CD14-positive monocyte (primary cell): ENCODE measurements around the gene PKHD1. TPM values are rescaled to one million over a fixed set of nuclear protein-coding genes. Genes with fewer than 3 reads are reported as not detected.

Source experiments
- DNase-seq, 3 donors: peaks; one replicate each; pipeline ENCODE4 v3.0.0-alpha.2; 2011 to 2022
- H2AFZ ChIP-seq: 2 replicates; pipeline ENCODE4 v1.6.0; 2012; ENCODE audit warnings: mild to moderate bottlenecking, low read depth, low read length, inconsistent platforms; ENCODE audit not compliant: insufficient read depth, poor library complexity, severe bottlenecking
- H3K27ac ChIP-seq, 2 donors: 1 replicate in 1 of 2; 2 replicates in 1 of 2; pipeline ENCODE4 v1.5.1; 2012 to 2013; ENCODE audit warnings: low read length in 2 of 2, control low read depth in 1 of 2, inconsistent platforms in 1 of 2, low read depth in 1 of 2, mild to moderate bottlenecking in 1 of 2
- H3K27me3 ChIP-seq, 2 donors: one replicate each; pipeline versions ENCODE4 v1.6.0 to v1.6.1; 2011 to 2013; ENCODE audit warnings: low read length in 2 of 2; ENCODE audit not compliant: control insufficient read depth in 2 of 2, insufficient read depth in 2 of 2
- H3K36me3 ChIP-seq, 2 donors: replicated peaks in 1 of 2; 1 replicate in 1 of 2; 2 replicates in 1 of 2; pipeline versions ENCODE4 v1.5.1 to v1.6.1; 2012 to 2013; ENCODE audit warnings: low read length in 2 of 2, control low read depth in 1 of 2, inconsistent platforms in 1 of 2, mild to moderate bottlenecking in 1 of 2; ENCODE audit not compliant: insufficient read depth in 2 of 2, control insufficient read depth in 1 of 2
- H3K4me1 ChIP-seq, 2 donors: 1 replicate in 1 of 2; 2 replicates in 1 of 2; pipeline versions ENCODE4 v1.5.1 to v1.6.1; 2012 to 2013; ENCODE audit warnings: low read length in 2 of 2, control low read depth in 1 of 2, inconsistent platforms in 1 of 2, mild to moderate bottlenecking in 1 of 2, moderate library complexity in 1 of 2; ENCODE audit not compliant: insufficient read depth in 2 of 2, control insufficient read depth in 1 of 2
- H3K4me2 ChIP-seq: replicated peaks from 2 replicates; pipeline ENCODE3; 2012; ENCODE audit warnings: low read length, moderate library complexity, mild to moderate bottlenecking; ENCODE audit not compliant: poor library complexity, severe bottlenecking; ENCODE audit errors: extremely low read depth
- H3K4me3 ChIP-seq, 3 experiments: fragments of 200-600 bp in 1 of 3; sonication (generic) in 1 of 3; replicated peaks in 1 of 3; 1 replicate in 2 of 3; 2 replicates in 1 of 3; pipeline ENCODE4 v1.5.1; 2011 to 2013; ENCODE audit warnings: low read length in 3 of 3, mild to moderate bottlenecking in 3 of 3, control low read depth in 2 of 3, low read depth in 2 of 3, inconsistent platforms in 1 of 3, moderate library complexity in 1 of 3
- H3K79me2 ChIP-seq: 2 replicates; pipeline ENCODE4 v1.6.0; 2012; ENCODE audit warnings: mild to moderate bottlenecking, control low read depth, inconsistent platforms, low read length, moderate library complexity; ENCODE audit not compliant: insufficient read depth
- H3K9ac ChIP-seq: 2 replicates; pipeline ENCODE4 v1.6.0; 2017; ENCODE audit warnings: low read length, mild to moderate bottlenecking; ENCODE audit not compliant: insufficient read depth, poor library complexity, severe bottlenecking
- H3K9me3 ChIP-seq, 2 donors: replicated peaks in 1 of 2; 1 replicate in 1 of 2; 2 replicates in 1 of 2; pipeline versions ENCODE4 v1.5.1 to v1.6.1; 2012 to 2013; ENCODE audit warnings: low read length in 2 of 2, control low read depth in 1 of 2; ENCODE audit not compliant: control insufficient read depth in 1 of 2, insufficient read depth in 1 of 2
- H4K20me1 ChIP-seq: 2 replicates; pipeline ENCODE4 v1.6.0; 2012; ENCODE audit warnings: mild to moderate bottlenecking, low read length, control low read depth, moderate library complexity; ENCODE audit not compliant: insufficient read depth
- H3K27ac Mint-ChIP-seq, 7 donors: one replicate each; pipeline ENCODE4 v1.8.0; 2020; ENCODE audit warnings: mild to moderate bottlenecking in 7 of 7, mixed read lengths in 7 of 7, moderate library complexity in 6 of 7, inconsistent platforms in 2 of 7
- H3K27me3 Mint-ChIP-seq, 3 donors: one replicate each; pipeline ENCODE4 v1.8.0; 2021 to 2022; ENCODE audit warnings: low read depth in 3 of 3, mild to moderate bottlenecking in 3 of 3, mixed read lengths in 3 of 3, moderate library complexity in 3 of 3, inconsistent platforms in 1 of 3
- H3K36me3 Mint-ChIP-seq, 2 donors: one replicate each; pipeline ENCODE4 v1.8.0; 2020; ENCODE audit warnings: mixed read lengths in 2 of 2, inconsistent platforms in 1 of 2, mild to moderate bottlenecking in 1 of 2
- H3K4me1 Mint-ChIP-seq: one replicate; pipeline ENCODE4 v1.8.0; 2020; ENCODE audit warnings: mild to moderate bottlenecking, mixed read lengths
- H3K4me3 Mint-ChIP-seq, 2 donors: one replicate each; pipeline ENCODE4 v1.8.0; 2020; ENCODE audit warnings: mild to moderate bottlenecking in 2 of 2, mixed read lengths in 2 of 2, moderate library complexity in 1 of 2
- H3K9me3 Mint-ChIP-seq, 7 donors: one replicate each; pipeline ENCODE4 v1.8.0; 2020 to 2022; ENCODE audit warnings: mixed read lengths in 7 of 7, mild to moderate bottlenecking in 6 of 7, moderate library complexity in 6 of 7, inconsistent platforms in 2 of 7
- WGBS: methylation state at CpG from one replicate; pipeline ENCODE4 v1.1.5; 2013; ENCODE audit warnings: missing lambda C conversion rate; ENCODE audit not compliant: insufficient coverage; 5-methylcytosine and 5-hydroxymethylcytosine counted together
- intact Hi-C, 2 donors: fragments of 100-400 bp; cut with micrococcal nuclease; formaldehyde crosslinking; loops; one replicate each; pipeline versions ENCODE4 v1.15.0 to v1.15.1; 2023
- polyA plus RNA-seq, 3 donors: library from polyadenylated mRNA; depleted of rRNA in 1 of 3; unstranded in 2 of 3; stranded (reverse) in 1 of 3; fragments of 300-500 nt in 2 of 3; fragments of >200 nt in 1 of 3; fragmentation: Illumina TruSeq in 2 of 3; gene quantifications; 1 replicate in 2 of 3; 2 replicates in 1 of 3; pipeline ENCODE4 v1.2.3, GENCODE V29; 2012 to 2021
- TF ChIP-seq, protein P1 (sequence below): fragments of 200-600 bp; IDR thresholded peaks from one replicate; pipeline ENCODE4 v1.8.0; 2022; ENCODE audit warnings: antibody characterized with exemption, mild to moderate bottlenecking

The PKHD1 gene
- polyA plus RNA-seq, 3 donors: not detected

GRCh38 chr6:51584163-51584562 lies 503.2 kb downstream of the PKHD1 start:
- Mint-ChIP-seq H3K27me3 (no peaks in the 10 kb centered on the region), H3K4me1 (no peaks in the 10 kb centered on the region), H3K27ac (no peak overlapping the region), H3K36me3 (no peaks in the 10 kb centered on the region), H3K9me3 (peaks cover 0 to 5% (median 0%) of the 10 kb centered on the region in 7 donors), H3K4me3 (no peak overlapping the region)
- H3K9ac ChIP-seq: no peak overlapping the region
- H3K4me1 ChIP-seq: no peaks in the 10 kb centered on the region
- H4K20me1 ChIP-seq: no peaks in the 10 kb centered on the region
- H3K4me2 ChIP-seq: no peak overlapping the region
- H3K9me3 ChIP-seq: no peaks in the 10 kb centered on the region
- H3K36me3 ChIP-seq: no peaks in the 10 kb centered on the region
- intact Hi-C loops: no loop called here
- H3K4me3 ChIP-seq: no peak overlapping the region
- H3K79me2 ChIP-seq: no peaks in the 10 kb centered on the region
- no peak overlapping the region for H3K27ac ChIP-seq
- WGBS: no CpG with 5 or more reads among the region's 3 CpGs
- TF ChIP-seq, protein P1, sequence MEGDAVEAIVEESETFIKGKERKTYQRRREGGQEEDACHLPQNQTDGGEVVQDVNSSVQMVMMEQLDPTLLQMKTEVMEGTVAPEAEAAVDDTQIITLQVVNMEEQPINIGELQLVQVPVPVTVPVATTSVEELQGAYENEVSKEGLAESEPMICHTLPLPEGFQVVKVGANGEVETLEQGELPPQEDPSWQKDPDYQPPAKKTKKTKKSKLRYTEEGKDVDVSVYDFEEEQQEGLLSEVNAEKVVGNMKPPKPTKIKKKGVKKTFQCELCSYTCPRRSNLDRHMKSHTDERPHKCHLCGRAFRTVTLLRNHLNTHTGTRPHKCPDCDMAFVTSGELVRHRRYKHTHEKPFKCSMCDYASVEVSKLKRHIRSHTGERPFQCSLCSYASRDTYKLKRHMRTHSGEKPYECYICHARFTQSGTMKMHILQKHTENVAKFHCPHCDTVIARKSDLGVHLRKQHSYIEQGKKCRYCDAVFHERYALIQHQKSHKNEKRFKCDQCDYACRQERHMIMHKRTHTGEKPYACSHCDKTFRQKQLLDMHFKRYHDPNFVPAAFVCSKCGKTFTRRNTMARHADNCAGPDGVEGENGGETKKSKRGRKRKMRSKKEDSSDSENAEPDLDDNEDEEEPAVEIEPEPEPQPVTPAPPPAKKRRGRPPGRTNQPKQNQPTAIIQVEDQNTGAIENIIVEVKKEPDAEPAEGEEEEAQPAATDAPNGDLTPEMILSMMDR: no peak
- H3K27me3 ChIP-seq: no peaks in the 10 kb centered on the region
- no peak overlapping the region for H2AFZ ChIP-seq
- no peak for DNase-seq

DNA sequence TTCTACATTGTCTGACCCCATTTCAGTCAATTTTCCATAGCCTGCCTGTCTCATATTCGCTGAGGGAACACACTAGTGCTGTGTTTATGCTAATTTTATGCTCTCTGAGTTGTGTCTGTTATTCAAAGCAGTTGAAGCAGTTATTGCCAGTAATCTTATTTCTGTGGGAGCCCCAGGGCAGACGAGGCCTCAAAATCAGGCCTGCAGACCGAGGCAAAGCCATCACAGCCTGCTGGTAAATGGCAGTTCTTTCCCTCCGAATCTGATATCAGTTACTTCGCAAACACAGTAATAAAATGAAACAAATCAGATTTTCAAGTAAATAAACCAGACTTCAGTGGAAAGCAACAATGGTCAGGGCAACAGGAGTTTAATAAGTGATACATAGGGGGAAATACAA lies 508.4 kb downstream of the PKHD1 start:
- Histone ChIP-seq H4K20me1 (no peaks in the 10 kb centered on the region), H3K4me2 (no peak overlapping the region), H3K9ac (no peak overlapping the region), H3K9me3 (no peaks in the 10 kb centered on the region), H3K4me1 (no peaks in the 10 kb centered on the region), H3K4me3 (no peak overlapping the region), H3K27ac (no peak overlapping the region), H3K36me3 (no peaks in the 10 kb centered on the region), H3K79me2 (no peaks in the 10 kb centered on the region), H2AFZ (no peak overlapping the region), H3K27me3 (no peaks in the 10 kb centered on the region)
- no peak overlapping the region for H3K4me3 Mint-ChIP-seq
- TF ChIP-seq, protein P1: no peak
- 80% methylated on average over 1 of the region's 5 CpGs for WGBS
- H3K4me1 Mint-ChIP-seq: no peaks in the 10 kb centered on the region
- intact Hi-C loops: no loop called here
- H3K27me3 Mint-ChIP-seq: peaks cover 0 to 2% (median 0%) of the 10 kb centered on the region in 3 donors
- no peaks in the 10 kb centered on the region for H3K36me3 Mint-ChIP-seq
- peaks cover 0 to 3% (median 0%) of the 10 kb centered on the region in 7 donors for H3K9me3 Mint-ChIP-seq
- DNase-seq: no peak
- no peak overlapping the region for H3K27ac Mint-ChIP-seq
